DMS153 treated with DMSO at 0.1 percent for 48 hours (cell line): Measurements from ENCODE around the gene SPATA22.
"Not testable (repeated sequence)": the region's sequence is repeated elsewhere in the genome, so short reads cannot be mapped to it uniquely, and the experiment has no call there.

Experiments used
- DNase-seq: peaks from one replicate; lab custom pipeline; 2025; ENCODE audit not compliant: unreplicated experiment; lab: John Stamatoyannopoulos, UW

The SPATA22 gene

DNA sequence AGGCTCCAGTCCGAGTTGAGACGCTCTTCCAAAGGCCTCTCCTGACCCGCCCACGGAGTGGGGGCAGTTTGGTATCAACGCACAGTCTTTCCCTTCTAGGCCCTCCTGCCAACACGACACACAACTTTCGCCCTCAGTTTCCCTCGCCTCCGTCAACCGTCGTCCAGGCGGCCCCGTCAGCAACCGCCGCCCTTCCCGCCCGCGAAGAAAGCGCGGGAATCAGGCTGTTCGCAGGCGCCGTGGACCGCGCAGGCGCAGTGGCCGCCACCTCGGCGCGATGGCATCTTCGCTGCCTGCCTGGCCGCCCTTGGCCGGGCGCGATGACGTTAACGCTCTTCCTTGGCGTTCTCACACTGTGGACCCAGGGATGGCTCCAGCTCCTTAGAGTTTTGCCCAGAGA lies at the start of gene SPATA22:
SPATA22 (minus strand) TSS at position 221 of the 400 bp plus-strand sequence. CDS start 2,494 bp downstream, outside the sequence.
- DNase-seq = no peak

DNA sequence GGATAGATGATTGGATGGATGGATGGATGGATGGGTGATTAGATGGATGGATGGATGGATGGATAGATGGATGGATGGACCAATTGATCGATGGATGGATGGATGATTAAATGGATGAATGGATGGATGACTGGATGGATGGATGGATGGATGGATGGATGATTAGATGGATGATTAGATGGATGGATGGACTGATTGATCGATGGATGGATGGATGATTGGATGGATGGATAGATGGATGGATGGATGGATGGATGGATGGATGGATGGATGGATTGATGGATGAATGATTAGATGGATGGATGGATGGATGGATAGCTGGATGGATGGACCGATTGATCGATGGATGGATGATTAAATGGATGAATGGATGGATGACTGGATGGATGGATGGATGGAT lies 47.9 kb upstream of the SPATA22 start:
- DNase-seq = not testable (repeated sequence)

- DNase-seq = no peak
These were observed 43.3 kb upstream of the SPATA22 start for GRCh38 chr17:3514873-3515272.

DNA sequence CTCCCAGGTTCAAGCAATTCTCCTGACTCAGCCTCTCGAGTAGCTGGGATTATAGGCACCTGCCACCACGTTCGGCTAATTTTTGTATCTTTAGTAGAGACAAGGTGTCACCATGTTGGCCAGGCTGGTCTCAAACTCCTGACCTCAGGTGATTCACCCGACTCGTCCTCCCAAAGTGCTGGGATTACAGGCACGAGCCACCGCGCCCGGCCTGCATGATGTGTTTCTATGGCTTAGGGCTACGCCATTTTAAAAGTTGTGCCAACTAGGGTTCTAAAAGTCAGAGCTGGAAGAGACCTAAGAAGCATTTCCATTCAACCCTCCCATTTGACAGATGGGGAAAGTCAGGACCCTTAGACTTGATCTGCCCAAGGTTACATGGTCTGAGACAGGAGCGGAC lies 42.5 kb upstream of the SPATA22 start:
- DNase-seq = not testable (repeated sequence)

DNA sequence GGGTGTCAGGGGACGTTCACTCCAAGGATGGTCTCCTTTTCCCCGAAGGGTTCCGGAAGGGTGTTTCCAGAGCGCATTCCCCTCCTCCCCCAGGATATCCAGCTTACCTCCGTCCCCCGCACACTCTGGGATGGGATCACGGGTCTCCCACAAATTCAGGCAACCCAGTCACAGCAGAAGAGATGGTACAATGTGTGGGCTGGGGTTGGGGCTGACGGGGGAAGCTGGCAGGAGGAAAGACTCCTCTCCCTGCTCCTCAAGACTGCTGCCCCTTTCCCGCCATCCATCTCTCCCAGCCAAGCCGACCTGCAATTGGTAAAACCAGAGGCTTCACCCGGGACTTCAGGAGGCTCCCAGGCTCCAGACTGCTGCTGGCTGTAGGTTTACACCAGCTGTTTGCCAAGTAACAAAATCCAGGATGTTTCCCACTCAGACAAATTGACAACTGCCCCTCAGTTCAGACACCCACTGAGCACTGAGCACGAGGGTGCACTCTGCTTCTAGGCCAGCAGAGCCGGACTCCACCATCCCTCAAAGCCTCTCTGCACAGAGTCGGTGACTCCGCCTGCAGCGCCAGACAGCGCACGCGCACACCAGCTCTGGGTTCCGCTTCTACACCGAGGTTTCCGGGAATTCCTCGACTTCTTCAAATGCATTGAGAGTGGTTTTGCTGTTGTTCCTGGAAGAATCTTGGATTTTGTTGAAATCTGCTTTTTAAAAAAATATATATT lies 41.9 kb upstream of the SPATA22 start:
- no peak for DNase-seq

- no peak for DNase-seq
These were observed 41.0 kb upstream of the SPATA22 start for GRCh38 chr17:3512505-3513171.

- DNase-seq = no peak
These were observed 40.4 kb upstream of the SPATA22 start for GRCh38 chr17:3511852-3512504.

DNA sequence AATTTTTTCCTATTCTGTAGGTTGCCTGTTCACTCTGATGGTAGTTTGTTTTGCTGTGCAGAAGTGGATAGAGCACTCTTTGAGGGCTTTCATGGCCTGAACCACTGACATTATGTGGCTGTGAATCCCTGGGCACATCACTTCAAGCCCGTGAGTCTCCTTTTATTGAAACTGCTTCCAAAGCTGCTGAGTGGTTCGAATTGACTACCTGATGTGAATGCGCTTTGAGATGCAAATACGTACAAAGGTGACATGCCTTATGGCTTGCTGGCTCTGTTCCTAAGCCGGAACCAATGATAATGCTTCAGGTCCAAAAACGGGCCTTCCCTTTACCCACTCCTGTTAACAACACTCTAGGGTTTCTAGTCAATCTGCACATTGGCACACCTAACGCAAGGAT lies 38.5 kb upstream of the SPATA22 start:
- no peak for DNase-seq

DNA sequence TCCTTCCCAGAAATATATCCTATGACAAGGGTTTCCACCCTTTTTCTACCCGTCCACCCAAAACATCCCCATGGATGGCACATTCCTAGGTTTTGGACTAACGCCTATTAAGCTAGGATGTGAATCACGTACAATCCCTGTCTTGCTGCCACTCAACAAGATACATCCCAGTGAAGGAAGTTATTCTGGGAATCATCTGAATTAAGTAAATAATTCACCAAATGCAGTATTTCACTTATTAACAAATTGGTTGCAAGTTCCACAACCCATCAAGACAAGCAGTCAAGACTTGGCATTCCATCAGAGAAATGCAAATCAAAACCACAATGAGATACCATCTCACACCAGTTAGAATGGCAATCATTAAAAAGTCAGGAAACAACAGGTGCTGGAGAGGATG lies 36.2 kb upstream of the SPATA22 start:
- no peak for DNase-seq

- no peak for DNase-seq
These were observed 35.5 kb upstream of the SPATA22 start for GRCh38 chr17:3507071-3507470.

GRCh38 chr17:3506054-3506453 lies 34.4 kb upstream of the SPATA22 start:
- no peak for DNase-seq

DNA sequence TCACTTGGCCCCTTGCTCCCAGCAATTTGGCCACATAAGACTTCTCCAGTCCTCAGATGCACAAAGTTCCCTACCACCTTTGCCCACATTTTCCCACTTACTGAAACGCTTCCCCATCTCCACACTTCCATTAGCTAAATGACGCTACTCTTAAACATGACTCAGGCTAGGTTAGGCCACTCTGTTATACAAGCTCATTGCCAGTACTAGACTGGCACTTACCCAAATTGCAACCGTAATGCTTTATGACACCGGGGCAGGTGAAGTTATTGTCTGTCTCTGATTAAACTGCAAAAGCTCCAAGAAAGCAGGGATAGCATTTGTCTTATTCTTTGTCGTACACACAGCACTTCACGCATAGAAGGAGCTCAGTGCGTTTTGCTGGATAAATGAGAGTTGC lies 33.4 kb upstream of the SPATA22 start:
- no peak for DNase-seq

DNA sequence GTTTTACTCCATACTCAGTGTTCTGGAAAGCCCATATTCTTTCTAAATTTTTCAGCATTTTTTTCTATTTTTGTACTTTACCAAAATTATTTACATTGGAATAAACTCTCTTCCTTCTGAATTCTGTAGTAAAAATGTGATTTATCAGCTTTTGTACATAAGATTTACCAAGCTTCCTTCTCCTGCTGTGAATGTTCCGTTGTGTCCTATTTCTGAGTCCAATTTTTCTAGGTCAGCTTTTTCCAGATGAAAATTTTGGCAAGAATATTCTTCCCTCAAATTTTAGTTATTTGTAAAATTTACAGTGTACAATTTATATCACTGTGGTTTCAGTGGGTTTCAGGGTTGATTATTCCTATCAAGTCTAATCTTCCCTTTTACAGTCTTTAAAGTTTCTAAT lies 31.7 kb upstream of the SPATA22 start:
- no peak for DNase-seq

GRCh38 chr17:3502466-3502865 lies 30.8 kb upstream of the SPATA22 start:
- no peak for DNase-seq

DNA sequence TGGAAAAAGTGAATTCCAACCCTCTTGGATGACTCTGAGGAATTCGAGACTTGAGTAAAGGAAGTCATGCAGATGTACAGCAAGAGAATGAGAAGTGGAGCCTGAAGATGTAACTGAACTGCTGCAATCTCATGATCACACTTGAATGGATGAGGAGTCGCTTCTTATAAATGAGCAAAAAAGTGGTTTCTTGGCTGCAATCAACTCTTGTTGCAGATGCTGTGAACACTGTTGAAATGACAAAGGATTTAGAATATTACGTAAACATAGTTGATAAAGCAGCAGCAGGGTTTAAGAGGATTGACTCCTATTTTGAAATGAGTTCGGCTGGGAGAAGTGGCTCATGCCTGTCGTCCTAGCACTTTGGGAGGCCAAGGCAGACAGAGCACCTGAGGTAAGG lies 29.7 kb upstream of the SPATA22 start:
- no peak for DNase-seq

GRCh38 chr17:3497101-3497500 lies 25.5 kb upstream of the SPATA22 start:
- no peak for DNase-seq

DNA sequence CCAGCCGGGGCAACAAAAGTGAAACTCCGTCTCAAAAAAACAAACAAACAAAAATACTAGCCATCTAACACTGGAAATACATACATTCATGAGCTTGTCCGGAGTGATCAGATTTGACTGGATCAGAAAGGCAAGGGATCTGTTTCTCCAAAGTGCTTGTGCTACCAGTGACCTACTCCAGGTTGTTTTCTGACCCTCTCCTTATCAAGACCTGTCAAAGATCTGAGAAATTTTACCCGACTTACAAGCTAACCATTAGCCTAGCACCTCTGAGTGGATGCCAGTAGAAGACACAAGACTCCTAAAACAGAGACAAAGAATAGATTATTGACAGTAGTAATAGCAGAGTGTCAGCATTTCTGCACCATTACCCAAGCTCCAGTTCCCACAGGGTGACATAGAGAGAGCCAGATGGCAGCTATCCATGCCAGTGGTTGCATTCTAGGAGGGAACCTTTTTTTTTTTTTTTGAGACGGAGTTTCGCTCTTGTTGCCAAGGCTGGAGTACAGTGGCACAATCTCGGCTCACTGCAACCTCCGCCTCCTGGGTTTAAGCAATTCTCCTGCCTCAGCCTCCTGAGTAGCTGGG lies 14.0 kb upstream of the SPATA22 start:
- no peak for DNase-seq

- no peak for DNase-seq
These were observed 11.2 kb upstream of the SPATA22 start for GRCh38 chr17:3482852-3483251.

GRCh38 chr17:3479988-3480387 lies 8.4 kb upstream of the SPATA22 start:
- DNase-seq = no peak

DNA sequence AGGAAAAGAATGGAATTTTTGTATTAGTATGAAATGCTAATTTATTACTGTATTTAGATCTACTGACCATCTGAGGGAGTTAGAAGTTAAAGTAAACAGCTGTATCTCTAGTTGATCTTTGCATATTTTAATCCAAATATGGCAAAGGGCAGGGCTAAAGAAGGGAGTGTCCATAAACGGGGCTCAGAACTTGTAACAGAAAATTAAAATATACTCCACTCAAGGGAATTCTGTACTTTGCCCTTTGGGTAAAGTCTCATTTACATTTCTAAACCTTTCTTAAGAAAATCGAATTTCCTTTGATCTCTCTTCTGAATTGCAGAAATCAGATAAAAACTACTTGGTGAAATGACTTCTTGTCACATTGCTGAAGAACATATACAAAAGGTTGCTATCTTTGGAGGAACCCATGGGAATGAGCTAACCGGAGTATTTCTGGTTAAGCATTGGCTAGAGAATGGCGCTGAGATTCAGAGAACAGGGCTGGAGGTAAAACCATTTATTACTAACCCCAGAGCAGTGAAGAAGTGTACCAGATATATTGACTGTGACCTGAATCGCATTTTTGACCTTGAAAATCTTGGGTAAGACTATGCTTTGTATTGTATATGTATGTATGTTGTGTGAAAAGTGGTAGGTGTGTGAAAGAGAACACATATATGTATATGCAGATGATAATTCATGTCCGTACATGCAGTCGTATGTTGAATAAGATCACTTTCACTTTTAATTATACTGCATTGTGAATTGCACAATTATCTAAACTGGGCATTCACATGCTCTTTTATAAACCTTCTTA lies 4.4 kb upstream of the SPATA22 start, which contains the start of gene ASPA:
ASPA (plus strand) TSS at position 186 of the 799 bp plus-strand sequence; CDS start at position 349, 163 bp downstream.
- no peak for DNase-seq

GRCh38 chr17:3475251-3475685 lies 3.6 kb upstream of the SPATA22 start:
- no peak for DNase-seq
